Measurements from ENCODE around the gene GSS.
"Not testable (repeated sequence)": the region's sequence is repeated elsewhere in the genome, so short reads cannot be mapped to it uniquely, and the experiment has no call there.

GSS gene

GRCh38 chr20:34943808-34944567, 11.6 kb downstream of the GSS start:
- DNase-seq = no peak

- DNase-seq = no peak
Measured at GRCh38 chr20:34942301-34942700, 13.3 kb downstream of the GSS start.

GRCh38 chr20:34941226-34941625, 14.4 kb downstream of the GSS start:
- DNase-seq = peak; percentile 67

GRCh38 chr20:34940081-34940481, 15.5 kb downstream of the GSS start:
- peak; percentile 46 for DNase-seq

- DNase-seq = peak; percentile 66
Measured at GRCh38 chr20:34938466-34939163, 17.0 kb downstream of the GSS start.

GRCh38 chr20:34931771-34932170, 23.8 kb downstream of the GSS start:
- no peak for DNase-seq

- DNase-seq = no peak
Measured at GRCh38 chr20:34928411-34928810, 27.2 kb downstream of the GSS start.

GRCh38 chr20:34927736-34928135, 27.9 kb downstream of the GSS start:
- no peak for DNase-seq

- DNase-seq = no peak
Measured at GRCh38 chr20:34926581-34926980, 29.0 kb downstream of the GSS start.

GRCh38 chr20:34925981-34926380, 29.6 kb downstream of the GSS start:
- DNase-seq = no peak

GRCh38 chr20:34925341-34925740, 30.3 kb downstream of the GSS start:
- no peak for DNase-seq

- no peak for DNase-seq
Measured at GRCh38 chr20:34923414-34923813, 32.2 kb downstream of the GSS start.

- DNase-seq = no peak
Measured at GRCh38 chr20:34922654-34923381, 32.8 kb downstream of the GSS start.

GRCh38 chr20:34921436-34921835, 34.2 kb downstream of the GSS start:
- no peak for DNase-seq

GRCh38 chr20:34920055-34920454, 35.6 kb downstream of the GSS start:
- DNase-seq = no peak

GRCh38 chr20:34916774-34917354, 38.7 kb downstream of the GSS start:
- DNase-seq = no peak

GRCh38 chr20:34915749-34916455, 39.7 kb downstream of the GSS start:
- no peak for DNase-seq

GRCh38 chr20:34915131-34915530, 40.5 kb downstream of the GSS start:
- DNase-seq = no peak

GRCh38 chr20:34907616-34908469, 47.8 kb downstream of the GSS start:
- DNase-seq = no peak

GRCh38 chr20:34904202-34904621, 51.4 kb downstream of the GSS start:
- DNase-seq = peak; percentile 75

GRCh38 chr20:34898731-34899130, 56.9 kb downstream of the GSS start:
- not testable (repeated sequence) for DNase-seq

- DNase-seq = not testable (repeated sequence)
Measured at GRCh38 chr20:34898129-34898528, 57.5 kb downstream of the GSS start.

Data from inflammatory macrophage treated with lipopolysaccharide for 4 hours (primary cell).